ENCODE data around the gene ADGRL1.
"Not testable (repeated sequence)": the region's sequence is repeated elsewhere in the genome, so short reads cannot be mapped to it uniquely, and the experiment has no call there.

Gene ADGRL1

DNA sequence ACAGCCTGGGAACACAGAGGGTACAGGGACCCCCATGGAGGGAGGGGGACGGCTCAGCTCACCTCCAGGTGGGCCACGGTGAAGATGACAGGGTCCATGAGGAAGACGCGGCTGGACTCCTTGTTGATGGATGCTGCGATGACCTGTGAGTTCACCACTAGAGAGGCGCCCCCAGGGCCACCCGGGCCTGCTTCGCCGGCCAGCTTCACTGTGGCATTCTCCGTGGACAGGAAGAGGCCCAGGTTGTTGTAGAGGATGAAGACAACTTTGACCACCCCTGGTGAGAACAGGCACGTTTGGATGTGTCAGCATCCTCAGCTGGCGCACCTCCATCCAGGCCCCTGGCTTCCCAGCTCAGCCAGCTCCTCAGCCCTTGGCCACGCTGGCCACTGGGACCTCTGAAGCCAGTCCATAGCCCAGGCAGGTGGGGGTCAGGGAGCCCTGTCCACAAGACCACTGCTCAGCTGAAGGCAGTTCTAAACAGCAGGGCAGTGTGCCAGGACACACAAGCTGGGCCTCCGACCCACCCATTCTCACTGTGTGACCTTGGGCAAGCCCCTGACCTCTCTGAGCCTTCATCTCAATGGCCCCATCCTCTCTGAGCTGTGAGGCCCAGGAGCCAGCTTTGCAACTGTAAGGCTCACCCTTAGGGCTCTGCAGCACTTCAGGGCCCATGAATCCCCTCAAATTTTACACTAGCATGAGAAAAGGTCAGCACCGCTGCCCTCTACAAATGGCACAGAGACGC lies 47.5 kb downstream of the ADGRL1 start:
- no peak for DNase-seq

DNA sequence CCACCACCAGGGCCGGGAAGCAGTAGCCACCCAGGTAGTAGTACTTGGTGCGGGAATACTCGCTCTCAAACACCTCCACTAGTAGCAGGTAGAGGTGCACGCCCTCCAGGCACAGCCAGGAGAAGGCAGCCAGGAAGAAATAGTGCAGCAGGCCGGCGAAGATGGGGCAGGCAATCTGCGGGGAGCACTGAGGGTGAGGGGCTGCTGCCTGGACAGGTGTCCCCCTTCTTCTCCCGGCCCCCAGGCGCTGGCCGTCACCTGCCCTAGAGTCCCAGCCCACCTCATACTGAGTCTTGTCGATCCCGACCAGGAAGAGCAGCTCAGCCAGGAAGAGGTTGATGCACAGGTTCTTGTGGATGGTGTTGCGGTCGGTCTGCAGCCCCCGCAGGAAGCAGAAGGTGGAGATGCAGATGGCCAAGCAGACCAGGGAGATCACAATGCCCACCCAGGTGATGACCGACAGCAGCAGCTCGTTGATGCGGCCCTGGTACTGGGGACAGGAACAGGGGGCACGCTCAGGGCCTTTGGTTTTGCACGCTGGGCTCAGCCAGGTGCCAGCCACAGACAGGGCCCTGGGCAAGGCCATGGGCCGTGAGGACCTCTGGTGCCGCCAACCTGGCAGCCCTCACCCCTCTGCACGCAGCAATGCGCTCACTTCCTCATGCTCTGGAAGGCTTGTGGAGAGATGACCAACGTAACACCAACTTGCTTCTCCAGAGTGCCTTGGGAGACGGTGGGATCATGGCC lies 48.8 kb downstream of the ADGRL1 start:
- no peak for DNase-seq

DNA sequence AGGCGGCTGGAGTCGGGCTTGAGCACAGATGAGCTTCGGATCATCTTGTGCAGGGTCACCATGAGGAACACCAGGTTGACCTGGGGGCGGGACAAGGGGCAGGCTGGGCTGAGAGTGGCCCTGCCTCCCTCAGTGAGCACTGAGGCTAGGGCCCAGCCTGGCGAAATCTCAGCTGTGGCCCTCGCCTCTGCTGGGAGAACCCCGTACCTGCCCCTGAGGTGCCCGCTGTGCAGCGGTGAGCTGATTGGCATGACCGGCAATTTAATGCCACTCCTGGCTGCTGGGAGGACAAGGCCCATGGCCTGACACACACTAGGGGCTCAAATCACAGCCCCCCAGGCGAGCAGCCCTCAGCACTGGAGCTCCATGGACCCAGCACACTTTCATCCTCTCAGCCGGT lies 49.8 kb downstream of the ADGRL1 start:
- no peak for DNase-seq

DNA sequence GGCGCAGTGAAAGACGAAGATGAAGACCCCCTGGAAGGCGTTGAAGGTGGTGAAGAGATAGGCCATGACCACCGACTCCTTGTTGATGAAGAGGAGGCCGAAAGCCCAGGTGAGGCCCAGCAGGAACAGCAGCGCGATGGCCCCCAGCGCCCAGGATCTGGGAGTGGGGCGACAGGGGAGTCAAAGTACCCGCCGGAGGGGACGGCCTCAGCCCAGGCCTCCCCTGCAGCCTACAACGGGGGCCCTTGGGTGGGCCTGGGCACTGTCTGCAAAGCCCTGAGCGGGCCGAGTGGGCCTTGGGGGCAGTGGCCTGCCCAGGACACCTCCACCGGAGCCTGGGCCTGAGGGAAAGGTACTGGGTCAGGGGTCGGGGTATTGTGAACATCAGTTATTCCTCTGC lies 50.6 kb downstream of the ADGRL1 start:
- no peak for DNase-seq

DNA sequence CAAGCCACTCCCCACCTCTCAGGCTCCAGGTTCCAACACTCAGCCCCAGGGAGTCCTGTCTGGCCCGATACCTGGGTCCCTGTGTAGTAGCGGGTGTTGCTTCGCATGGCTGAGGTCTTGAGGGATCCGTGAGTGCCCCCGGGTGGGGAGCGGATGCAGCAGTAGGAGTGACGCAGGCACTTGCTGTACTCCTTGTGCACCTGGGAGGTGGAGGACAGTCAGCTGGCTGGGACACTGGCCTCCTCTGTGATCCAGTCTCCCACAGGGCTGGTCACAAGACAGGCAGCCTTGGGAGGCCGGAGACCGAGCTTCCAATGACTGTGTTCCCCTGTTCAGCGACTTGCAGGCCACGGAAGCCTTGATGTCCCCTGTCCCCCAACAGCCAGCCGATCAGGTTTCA lies 53.3 kb downstream of the ADGRL1 start:
- DNase-seq, result no peak

DNA sequence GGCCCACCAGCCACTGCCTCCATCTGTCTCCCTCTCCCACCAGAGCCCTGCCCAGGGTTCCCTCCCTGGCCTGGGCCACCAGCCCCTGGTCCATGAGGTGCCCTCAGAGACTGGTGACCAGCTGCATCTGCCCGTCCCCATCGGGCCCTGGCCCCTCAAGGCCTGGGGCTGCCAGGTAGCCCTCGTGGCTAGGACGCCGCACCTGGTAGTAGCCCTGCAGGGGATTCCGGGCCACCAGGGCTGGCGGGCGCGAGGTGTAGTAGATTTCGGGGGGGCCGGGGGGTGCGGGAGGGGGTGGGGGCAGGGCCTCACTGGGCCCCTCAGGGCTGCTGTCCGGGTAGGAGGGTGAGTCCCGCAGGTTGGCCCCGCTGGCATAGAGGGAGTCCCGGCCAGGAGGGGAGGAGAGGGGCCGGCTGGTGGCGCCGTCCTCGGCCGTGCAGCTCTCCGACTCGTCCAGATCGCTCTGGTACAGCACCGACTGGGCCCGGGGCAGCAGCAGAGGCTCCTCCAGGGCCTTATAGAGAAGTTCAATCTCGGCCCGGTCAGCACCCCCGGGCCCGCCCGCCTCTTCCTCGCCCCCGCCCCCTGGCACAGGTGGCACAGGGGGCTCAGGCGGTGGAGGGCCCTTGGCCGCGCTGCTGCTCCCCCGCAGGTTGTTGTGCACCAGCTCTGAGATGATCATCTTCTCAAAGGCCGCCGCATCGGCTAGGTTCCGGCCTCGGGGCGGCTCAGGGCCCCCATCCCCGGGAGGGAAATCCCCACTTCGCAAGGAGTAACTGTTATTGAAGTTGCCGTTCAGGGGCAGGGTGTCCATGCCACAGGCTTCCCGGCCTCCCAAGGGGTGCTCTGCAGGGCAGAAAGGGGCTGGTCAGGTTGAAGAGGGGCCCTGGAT lies 55.0 kb downstream of the ADGRL1 start:
- no peak for DNase-seq

DNA sequence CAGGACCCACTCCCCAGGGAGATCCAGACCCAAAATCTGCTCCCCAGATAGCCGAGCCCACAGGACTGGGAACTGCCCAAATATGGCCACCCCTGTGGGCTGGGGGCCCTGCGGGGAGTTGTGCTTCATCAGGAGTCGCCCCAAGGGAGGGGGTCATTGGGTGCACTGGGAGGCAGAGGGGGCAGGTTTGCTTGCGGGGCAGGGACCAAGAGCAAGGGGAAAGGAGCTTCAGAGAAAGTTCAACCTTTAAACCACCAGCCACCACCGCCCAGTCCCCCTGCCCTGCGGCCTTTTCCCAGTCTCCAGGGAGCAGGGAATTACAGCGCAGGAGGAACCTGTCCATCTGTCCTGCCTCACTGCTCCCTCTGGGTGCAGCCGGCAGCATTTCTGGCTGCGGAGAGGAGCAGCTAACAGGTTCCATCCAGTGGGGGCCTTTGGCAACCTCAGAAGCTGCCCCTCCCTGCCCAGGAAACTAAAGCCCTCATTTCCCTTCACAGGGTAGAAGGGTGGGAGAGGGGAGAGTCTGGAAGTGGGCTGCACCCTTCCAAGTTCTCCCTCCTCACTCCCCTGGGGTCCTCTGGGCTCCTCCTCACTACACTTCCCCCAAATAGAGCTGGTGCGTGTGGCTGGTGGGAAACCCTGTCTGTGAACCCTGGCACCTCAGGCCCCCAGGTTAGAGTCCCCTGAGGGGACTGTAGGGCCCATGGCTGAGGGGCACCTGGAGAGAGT lies 55.8 kb downstream of the ADGRL1 start:
- DNase-seq, result no peak

DNA sequence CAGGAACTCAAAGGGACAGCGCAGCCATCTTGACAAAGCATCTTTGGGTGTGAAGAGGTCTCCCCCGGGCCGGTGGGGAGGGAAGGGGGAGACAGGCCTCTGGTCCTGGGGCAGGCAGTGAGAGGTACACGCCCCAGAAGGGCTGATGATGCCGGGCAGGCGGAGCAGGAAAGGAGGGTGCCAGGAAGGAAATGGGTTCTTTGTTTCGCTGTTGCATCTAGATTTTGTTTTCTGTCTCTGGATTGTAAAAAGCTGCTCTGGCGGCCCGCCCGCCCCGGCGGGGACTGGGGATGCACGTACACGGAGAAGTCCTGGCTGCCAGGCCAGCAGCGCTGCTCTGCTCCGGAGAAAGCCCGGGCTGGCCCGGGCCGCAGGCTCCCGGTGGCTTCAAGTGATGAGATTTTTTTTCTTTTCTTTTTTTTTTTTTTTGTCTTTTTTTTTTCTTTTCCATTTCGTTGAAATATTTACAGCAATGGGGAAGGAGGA lies 56.4 kb downstream of the ADGRL1 start:
- peak; percentile 44 for DNase-seq

DNA sequence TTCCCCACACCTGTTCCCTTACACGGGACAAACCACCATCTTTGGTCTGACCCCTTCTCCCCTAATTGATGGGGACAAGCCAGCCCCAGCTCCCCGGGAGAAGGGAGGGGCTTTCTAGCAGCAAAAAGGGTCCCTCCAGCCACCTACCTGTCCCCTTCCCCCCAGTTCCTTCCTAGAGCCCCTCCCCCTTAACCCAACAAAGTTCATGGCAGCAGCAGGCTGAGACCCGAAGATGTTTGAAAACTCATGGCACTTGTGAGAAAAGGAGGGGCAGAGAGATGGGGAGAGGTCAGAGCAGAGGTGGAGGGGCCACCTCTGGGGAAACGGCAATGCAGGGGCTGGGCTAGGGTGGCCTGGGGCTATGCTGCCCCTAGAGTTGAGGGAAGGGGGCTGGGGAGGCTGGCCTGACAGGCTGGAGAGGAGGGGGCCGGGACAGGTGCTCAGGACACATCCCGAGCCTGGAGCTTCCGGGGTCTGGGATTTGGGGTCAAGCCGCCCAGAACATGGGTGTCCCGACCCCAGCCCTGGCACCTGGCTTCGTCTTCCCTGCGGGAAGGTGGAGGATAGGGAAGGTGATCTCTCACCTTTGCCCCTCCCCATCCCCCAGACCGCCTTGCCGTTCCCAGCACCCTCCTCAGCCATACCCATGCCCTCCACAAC lies 57.1 kb downstream of the ADGRL1 start:
- no peak for DNase-seq

DNA sequence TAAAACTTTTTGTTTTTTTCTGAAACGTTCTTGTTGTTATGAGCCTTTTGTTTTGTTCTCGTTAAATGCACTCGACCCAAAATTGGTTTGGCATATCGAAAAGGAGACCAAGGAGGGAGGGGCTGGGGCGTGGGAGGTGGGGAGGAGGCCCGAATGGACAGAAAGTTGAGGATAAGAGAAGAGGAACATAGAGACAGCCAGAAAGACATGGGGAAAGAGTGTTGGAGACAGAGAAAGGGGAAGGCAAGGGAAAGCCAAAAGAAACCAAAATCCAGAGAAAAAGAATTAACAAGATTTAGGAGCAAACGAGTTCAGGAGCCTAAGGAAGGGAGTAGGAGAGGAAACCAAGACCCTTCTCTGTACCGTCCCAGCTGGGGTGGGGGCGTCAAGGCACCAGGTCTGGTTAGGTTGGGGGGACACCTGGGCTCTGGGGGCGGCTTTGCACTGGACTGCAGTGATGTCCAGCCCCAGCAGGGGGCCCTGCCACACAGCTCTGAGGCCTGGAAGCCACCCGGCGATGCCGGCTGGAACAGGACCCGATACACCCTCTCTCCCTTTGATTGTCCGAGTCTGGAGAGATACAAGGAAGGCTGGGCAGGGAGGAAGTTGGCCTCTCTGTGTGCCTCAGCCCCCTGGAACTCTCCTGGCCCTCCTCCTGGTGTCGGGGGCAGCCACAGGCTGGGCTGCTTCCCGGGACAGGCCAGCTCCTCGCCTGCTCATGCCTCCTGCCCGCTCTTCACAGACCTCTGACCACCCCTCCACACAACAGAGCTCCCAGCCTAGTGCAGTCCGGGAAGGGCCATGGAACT lies 58.0 kb downstream of the ADGRL1 start:
- DNase-seq, result peak; percentile 54

DNA sequence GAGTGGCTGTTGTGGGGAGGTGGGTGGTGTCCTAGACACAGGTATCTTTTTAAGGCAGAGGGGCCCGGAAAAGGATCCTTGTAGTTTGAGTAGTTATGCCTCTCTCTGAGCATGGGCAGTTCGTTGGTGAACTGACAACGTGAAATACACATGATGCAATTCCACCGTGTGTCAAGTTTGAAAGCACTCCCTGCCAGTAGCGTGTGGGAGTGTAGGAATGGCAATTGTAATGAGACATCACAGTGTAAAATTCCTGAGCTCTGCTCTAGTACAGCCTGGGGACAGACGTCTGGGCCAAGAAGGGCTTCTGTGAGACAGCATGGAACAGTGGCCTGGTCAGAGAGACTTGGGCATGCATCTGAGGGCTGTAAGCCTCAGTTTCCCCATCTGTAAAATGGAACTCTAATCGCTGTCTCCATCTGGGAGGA lies 59.2 kb downstream of the ADGRL1 start:
- no peak for DNase-seq

DNA sequence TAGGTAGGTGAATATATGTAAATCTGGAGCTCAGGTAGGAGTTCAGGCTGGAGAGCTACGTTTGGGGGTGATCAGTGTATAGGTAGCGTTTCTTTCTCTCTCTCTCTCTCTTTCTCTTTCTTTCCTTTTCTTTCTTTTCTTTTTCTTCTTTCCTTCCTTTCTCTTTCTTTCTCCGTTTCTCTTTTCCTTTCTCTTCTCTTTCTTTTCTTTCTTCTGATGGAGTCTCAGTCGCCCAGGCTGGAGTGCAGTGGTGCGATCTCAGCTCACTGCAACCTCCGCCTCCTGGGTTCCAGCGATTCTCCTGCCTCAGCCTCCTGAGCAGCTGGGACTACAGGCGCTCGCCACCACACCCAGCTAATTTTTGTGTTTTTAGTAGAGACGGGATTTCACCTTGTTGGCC lies 59.8 kb downstream of the ADGRL1 start:
- DNase-seq, result not testable (repeated sequence)

DNA sequence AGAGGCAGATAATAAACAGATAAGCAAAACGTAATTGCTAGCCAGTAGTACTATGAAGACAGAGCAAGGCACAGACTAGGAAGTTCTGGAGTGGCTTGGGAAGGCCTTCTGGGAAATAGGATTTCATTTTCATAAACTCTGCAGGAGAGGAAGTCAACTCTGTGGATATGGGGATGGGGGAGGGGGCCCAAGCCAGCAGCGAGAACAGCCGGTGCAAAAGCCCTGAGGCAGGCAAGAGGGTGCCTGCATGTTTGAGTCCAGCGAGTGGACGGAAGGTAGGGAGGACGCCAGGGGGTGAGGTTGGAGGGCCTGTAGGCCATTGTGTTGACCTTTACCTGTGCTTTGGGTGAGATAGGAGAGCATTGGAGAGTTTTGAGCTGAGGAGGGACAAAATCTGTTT lies 60.6 kb downstream of the ADGRL1 start:
- no peak for DNase-seq

DNA sequence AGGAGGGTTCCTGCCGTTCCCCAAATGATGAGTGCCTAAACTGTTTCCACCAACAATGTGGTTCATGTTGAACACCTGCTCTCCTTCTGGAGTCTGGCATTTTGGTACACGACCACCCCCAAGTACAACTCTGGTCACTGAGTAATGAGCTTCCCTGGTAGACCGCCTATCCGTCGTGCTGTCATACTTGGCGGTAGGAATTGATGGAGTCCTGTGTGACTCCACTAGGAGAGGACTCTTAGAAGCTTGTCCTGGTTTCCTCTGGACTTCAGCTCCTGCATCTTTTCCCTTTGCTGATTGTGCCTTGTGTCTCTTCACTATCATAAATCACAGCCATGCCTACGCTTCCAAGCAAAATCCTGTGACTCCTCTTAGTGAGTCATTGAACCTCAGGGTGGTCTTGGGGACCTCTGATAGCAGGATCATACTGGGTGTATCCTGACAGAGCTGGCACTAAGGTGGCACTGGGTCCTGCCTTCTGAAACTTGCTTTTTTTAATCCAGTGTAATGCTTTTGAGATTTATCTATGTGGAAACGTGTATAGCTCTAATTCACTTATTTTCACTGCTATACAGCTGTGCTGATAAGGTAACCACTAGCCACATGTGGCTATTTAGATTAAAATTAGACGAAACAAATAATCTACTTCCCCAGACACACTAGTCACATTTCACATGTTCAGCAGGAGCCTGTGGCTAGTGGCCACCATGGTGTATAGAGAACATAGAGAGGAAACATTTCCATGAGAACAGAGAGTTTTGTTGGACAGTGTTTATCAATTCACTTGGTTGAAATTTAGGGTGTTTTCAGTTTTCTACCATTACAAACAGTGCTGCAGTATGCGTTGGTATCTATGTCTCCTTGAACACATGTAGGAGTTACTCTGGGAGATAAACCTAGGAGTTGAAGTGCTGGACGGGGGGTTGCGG lies 63.4 kb downstream of the ADGRL1 start:
- DNase-seq, result no peak

DNA sequence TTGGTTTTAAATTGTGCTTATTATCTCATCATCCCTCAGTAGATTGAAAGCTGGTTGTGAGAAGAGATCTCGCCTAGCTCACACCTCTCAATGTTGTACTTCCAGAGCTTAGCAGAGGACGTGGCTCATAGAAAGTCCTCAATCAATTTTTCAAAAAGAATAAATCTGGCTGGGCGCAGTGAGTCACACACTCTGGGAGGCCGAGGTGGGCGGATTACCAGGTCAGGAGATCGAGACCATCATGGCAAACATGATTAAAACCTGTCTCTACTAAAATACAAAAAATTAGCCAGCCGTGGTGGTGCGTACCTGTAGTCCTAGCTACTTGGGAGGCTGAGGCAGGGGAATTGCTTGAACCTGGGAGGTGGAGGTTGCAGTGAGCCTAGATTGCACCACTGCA lies 64.9 kb downstream of the ADGRL1 start:
- DNase-seq, result no peak

DNA sequence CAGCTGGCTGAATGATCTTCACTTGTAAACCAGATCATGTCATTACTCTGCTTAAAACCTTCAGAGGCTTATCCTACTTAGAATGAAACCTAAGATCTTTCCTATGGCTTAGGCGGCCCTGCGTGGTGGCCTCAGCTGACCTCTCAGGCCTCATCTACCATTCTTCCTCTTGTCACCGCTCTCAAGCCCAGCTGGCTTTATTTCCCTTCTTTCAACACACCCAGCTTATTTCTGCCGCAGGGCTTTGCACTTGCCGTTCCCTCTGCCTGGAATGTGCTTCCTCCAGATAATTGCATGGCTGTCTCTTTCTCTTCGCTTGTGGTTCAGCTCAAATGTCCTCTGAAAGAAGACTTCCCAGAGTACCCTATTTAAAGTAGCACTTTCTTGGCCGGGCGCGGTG lies 66.0 kb downstream of the ADGRL1 start:
- DNase-seq, result no peak

DNA sequence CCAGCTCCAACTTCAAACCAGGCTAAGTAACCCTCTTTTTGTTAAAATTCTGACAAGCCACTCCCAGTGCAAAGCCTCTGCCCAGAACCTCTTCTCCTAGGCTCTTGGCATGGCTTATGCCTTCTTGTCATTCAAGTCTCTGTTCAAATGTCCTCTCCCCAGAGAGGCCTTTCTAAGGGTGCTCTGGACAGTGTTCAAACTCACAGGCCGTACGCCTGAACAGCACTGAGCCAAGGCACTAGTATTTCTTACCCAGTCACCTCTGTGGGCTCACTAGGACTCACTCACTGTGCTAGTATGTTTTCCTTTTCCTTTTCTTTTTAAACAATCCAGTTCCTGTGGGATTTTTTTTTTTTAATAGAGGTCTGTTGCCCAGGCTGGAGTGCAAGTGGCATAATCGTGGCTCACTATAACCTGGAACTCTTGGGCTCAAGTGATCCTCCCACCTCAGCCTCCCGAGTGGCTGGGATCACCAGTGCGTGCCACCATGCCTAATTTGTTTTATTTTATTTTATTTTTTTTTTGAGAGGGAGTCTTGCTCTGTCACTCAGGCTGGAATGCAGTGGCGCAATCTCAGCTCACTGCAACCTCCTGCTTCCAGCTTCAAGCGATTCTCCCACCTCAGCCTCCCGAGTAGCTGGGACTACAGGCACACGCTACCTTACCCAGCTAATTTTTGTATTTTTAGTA lies 67.2 kb downstream of the ADGRL1 start:
- DNase-seq, result no peak

DNA sequence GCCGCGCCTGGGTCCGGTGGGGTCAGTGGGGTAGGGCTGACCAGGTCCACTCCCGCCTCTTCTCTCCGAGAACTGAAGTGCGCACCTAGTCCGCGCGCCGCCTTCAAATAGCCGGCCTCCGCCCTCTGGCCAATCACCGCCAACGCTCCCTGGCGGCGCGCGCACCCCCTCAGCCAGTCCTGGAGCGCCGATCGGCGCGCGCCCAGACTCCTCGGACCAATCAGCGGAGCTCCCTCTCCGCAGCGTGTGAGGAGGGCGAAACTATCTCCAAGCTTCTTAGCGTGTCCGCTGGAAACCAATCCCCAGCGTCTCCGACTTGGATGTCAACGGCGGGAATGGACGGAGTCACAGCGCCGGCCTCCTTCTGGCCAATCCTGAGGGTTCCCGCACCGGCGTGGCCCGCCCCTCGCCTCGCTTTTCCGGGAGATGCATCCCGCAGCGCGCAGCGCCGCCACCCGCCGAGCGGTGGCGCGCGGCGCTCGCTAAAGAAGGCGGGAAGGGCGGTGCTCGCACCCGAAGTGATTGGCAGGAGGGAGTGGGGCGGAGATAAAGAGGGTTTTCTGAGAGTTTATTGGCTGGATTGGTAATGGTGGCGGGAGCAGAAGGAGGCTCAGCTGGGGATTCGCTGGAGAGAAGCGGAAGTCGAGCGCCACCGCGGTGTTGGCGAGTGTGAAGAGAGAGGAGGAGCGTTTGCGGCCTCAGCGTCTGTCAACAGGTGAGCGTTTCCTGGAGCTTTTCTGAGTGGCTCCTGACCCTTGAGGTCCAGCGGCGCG lies 69.3 kb downstream of the ADGRL1 start, which contains the start of gene ASF1B:
Gene ASF1B, minus strand, starts transcription at position 81 of the 773 bp plus-strand sequence. CDS start 133 bp downstream, outside the sequence.
- DNase-seq, result peak; percentile 97

All from activated naive CD4-positive, alpha-beta T cell treated with anti-CD3 and anti-CD28 coated beads, Interleukin-2, amount 50 U/mL, for 16 hours (primary cell).